HCT116 (cell line): ENCODE results near the gene MARVELD3. TPM values are rescaled to one million over a fixed set of nuclear protein-coding genes. Genes with fewer than 3 reads are reported as not detected.
"Not testable (repeated sequence)": the region's sequence is repeated elsewhere in the genome, so short reads cannot be mapped to it uniquely, and the experiment has no call there.

Experiments
- ATAC-seq: fragments of 200-7000 bp; cut with Tn5 transposase; 2 replicates; pipeline ENCODE4 v1.9.1; 2020; ENCODE audit warnings: mild to moderate bottlenecking, moderate library complexity
- BruUV-seq: library from RNA; stranded (reverse); fragments of 400-500 nt; replicated peaks from 2 replicates; lab custom pipeline; 2021; lab: Mats Ljungman, UMichigan
- CTCF ChIA-PET: fragments of 300-600 bp; sonication (Branson Sonifier 250); formaldehyde crosslinking; loops from one replicate; lab custom pipeline; 2021; ENCODE audit warnings: antibody characterized with exemption; lab: Charles Lee
- POLR2A ChIA-PET: fragments of 300-600, 350-600 bp; sonication (Branson Sonifier 250); formaldehyde crosslinking; loops from one replicate; lab custom pipeline; 2021; ENCODE audit warnings: antibody characterized with exemption; lab: Charles Lee
- RAD21 ChIA-PET, 2 experiments: fragments of 300-600 bp; sonication (Branson Sonifier 250); formaldehyde crosslinking; loops; one replicate each; lab custom pipeline; 2023; ENCODE audit warnings: low total read pairs in 2 of 2; ENCODE audit not compliant: uncharacterized antibody in 2 of 2, unreplicated experiment in 2 of 2, low non-redundant PET in 1 of 2; lab: Charles Lee
- DNase-seq: peaks from one replicate; pipeline ENCODE4 v3.0.0-alpha.2; 2010; ENCODE audit warnings: low read depth, low spot score
- H2AFZ ChIP-seq: fragments of 200-600 bp; shearing (Covaris generic), sonication (generic); 2 replicates; pipeline ENCODE4 v1.6.1; 2017; ENCODE audit warnings: low read depth, mixed run types, mixed read lengths, antibody characterized with exemption, low read length; ENCODE audit not compliant: poor library complexity, severe bottlenecking
- H3K27ac ChIP-seq: 2 replicates; pipeline ENCODE4 v1.5.1; 2012; ENCODE audit warnings: low read depth, low read length
- H3K27me3 ChIP-seq: fragments of 200-600 bp; sonication (generic); 2 replicates; pipeline ENCODE4 v1.6.1; 2016; ENCODE audit warnings: mixed run types, low read length, mixed read lengths; ENCODE audit not compliant: insufficient read depth
- H3K36me3 ChIP-seq, 2 experiments: fragments of 200-500 bp in 1 of 2; fragments of 200-600 bp in 1 of 2; sonication (Bioruptor generic) in 1 of 2; sonication (generic) in 1 of 2; 2 replicates each; pipeline versions ENCODE4 v1.5.1 to v1.6.1; 2014 to 2016; ENCODE audit warnings: low read length in 2 of 2, inconsistent platforms in 1 of 2, mixed read lengths in 1 of 2, mixed run types in 1 of 2; ENCODE audit not compliant: insufficient read depth in 2 of 2, control insufficient read depth in 1 of 2
- H3K4me1 ChIP-seq, 2 experiments: fragments of 200-600 bp in 1 of 2; sonication (generic) in 1 of 2; 2 replicates each; pipeline versions ENCODE4 v1.5.1 to v1.6.1; 2012 to 2017; ENCODE audit warnings: low read length in 2 of 2, inconsistent platforms in 1 of 2, mild to moderate bottlenecking in 1 of 2, mixed read lengths in 1 of 2, mixed run types in 1 of 2, moderate library complexity in 1 of 2; ENCODE audit not compliant: insufficient read depth in 2 of 2, control insufficient read depth in 1 of 2
- H3K4me2 ChIP-seq: fragments of 200-600 bp; sonication (generic); 2 replicates; pipeline ENCODE4 v1.6.1; 2017; ENCODE audit warnings: mixed run types, low read length, mixed read lengths
- H3K4me3 ChIP-seq, 2 experiments: fragments of 200-600 bp in 1 of 2; sonication (generic) in 1 of 2; replicated peaks in 1 of 2; 2 replicates each; pipeline ENCODE4 v1.5.1; 2011 to 2016; ENCODE audit warnings: low read length in 2 of 2, control low read depth in 1 of 2, low read depth in 1 of 2, mild to moderate bottlenecking in 1 of 2, mixed read lengths in 1 of 2, mixed run types in 1 of 2
- H3K79me2 ChIP-seq: fragments of 200-600 bp; sonication (generic); 2 replicates; pipeline ENCODE4 v1.6.1; 2017; ENCODE audit warnings: mild to moderate bottlenecking, mixed run types, low read length, moderate library complexity, mixed read lengths; ENCODE audit not compliant: insufficient read depth
- H3K9ac ChIP-seq: fragments of 200-600 bp; sonication (generic); 2 replicates; pipeline ENCODE4 v1.6.1; 2016; ENCODE audit warnings: low read length, mixed read lengths
- H3K9me2 ChIP-seq: fragments of 200-600 bp; sonication (generic), shearing (Covaris generic); 2 replicates; pipeline ENCODE4 v1.6.1; 2017; ENCODE audit warnings: mixed run types, mild to moderate bottlenecking, moderate library complexity; ENCODE audit not compliant: insufficient read depth
- H3K9me3 ChIP-seq, 2 experiments: fragments of 200-500 bp in 1 of 2; fragments of 200-600 bp in 1 of 2; sonication (Bioruptor generic) in 1 of 2; sonication (generic) in 1 of 2; 2 replicates each; pipeline ENCODE4 v1.6.1; 2014 to 2017; ENCODE audit warnings: low read length in 2 of 2, mixed read lengths in 2 of 2, inconsistent platforms in 1 of 2, low read depth in 1 of 2, mild to moderate bottlenecking in 1 of 2, mixed run types in 1 of 2, moderate library complexity in 1 of 2; ENCODE audit not compliant: control insufficient read depth in 1 of 2, insufficient read depth in 1 of 2
- H4K20me1 ChIP-seq: fragments of 200-600 bp; sonication (generic), shearing (Covaris generic); 2 replicates; pipeline ENCODE4 v1.6.1; 2017; ENCODE audit warnings: mixed run types, mild to moderate bottlenecking, moderate library complexity; ENCODE audit not compliant: insufficient read depth
- EZH2 ChIP-seq: fragments of 200-600 bp; sonication (generic); IDR thresholded peaks from 2 replicates; pipeline ENCODE4 v1.6.1; 2017; ENCODE audit warnings: antibody characterized with exemption, mixed run types
- EZH2phosphoT487 ChIP-seq: fragments of 200-600 bp; IDR thresholded peaks from 2 replicates; pipeline ENCODE4 v1.6.1; 2018; ENCODE audit warnings: antibody characterized with exemption, borderline replicate concordance
- FOSL1 ChIP-seq: IDR thresholded peaks from 2 replicates; pipeline ENCODE4 v1.6.1; 2012; ENCODE audit warnings: low read depth
- POLR2A ChIP-seq: IDR thresholded peaks from 2 replicates; pipeline ENCODE4 v1.7.0; 2011; ENCODE audit warnings: borderline replicate concordance; ENCODE audit not compliant: insufficient read depth, insufficient read length; ENCODE audit errors: extremely low read depth
- POLR2AphosphoS5 ChIP-seq: IDR thresholded peaks from 2 replicates; pipeline ENCODE4 v1.6.1; 2011; ENCODE audit warnings: mild to moderate bottlenecking, low read depth, low read length, moderate library complexity
- YY1 ChIP-seq: IDR thresholded peaks from 2 replicates; pipeline ENCODE4 v1.6.1; 2011; ENCODE audit warnings: low read length, low read depth, moderate library complexity, mild to moderate bottlenecking; ENCODE audit not compliant: insufficient replicate concordance; ENCODE audit errors: extremely low read depth
- ZFX ChIP-seq: fragments of 450-650 bp; IDR thresholded peaks from 2 replicates; pipeline ENCODE4 v1.6.1; 2017
- intact Hi-C: fragments of 100-400 bp; cut with micrococcal nuclease; formaldehyde crosslinking; loops from 2 replicates; pipeline ENCODE4 v1.10.0; 2022
- total RNA-seq: library from RNA; stranded (reverse); gene quantifications from one replicate; pipeline ENCODE4 v1.2.1, GENCODE V29; 2021; ENCODE audit not compliant: unreplicated experiment
- TF ChIP-seq, protein P1 (sequence below), 3 experiments: fragments of 200-600 bp in 1 of 3; sonication (generic) in 1 of 3; IDR thresholded peaks in 2 of 3; conservative IDR thresholded peaks in 1 of 3; 2 replicates each; pipeline ENCODE4 v1.5.1; 2012 to 2017; ENCODE audit warnings: low read depth in 2 of 3, low read length in 2 of 3, antibody characterized with exemption in 1 of 3, borderline replicate concordance in 1 of 3, control low read depth in 1 of 3, mild to moderate bottlenecking in 1 of 3, mixed read lengths in 1 of 3, mixed run types in 1 of 3, moderate library complexity in 1 of 3; ENCODE audit not compliant: insufficient read depth in 1 of 3

MARVELD3 gene
- total RNA-seq, 1 experiment from 2014 or later: 20.9 TPM

DNA sequence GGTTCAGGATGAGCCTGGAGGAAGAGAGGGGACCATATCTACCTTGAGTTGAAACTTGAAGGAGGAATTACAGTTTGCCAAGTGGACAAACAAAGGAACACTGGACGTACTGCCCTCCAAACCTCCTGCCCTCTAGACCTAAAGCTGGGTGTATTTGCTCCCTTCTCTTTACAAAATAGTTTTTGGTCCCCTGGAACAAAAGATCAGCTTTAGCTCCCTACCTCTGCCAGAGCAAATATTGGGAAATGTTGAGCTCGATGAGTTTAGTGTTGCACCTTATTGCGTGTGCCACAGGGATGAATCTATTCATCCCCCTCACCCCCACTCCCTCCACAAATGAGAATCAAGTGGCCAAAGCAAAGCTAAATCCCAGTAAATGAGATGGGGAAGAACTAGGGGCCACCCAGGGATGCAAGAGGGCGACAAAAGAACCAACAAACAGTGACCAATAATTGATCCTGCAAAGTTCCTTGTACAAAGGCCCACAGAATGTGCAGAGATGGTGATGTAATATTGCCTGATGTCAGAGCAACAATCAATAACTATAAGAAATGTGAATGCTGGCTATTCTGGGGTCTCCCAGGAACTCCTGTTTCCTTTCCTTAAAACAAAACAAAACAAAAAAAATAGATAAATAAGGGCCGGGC is 31.9 kb upstream of the MARVELD3 start:
- H3K9ac ChIP-seq: no peak overlapping the region
- no peaks in the 10 kb centered on the region for H3K9me3 ChIP-seq
- H2AFZ ChIP-seq: no peak overlapping the region
- DNase-seq: no peak
- no peak for TF ChIP-seq POLR2AphosphoS5
- no peak for TF ChIP-seq EZH2
- TF ChIP-seq ZFX: no peak
- TF ChIP-seq, protein P1, sequence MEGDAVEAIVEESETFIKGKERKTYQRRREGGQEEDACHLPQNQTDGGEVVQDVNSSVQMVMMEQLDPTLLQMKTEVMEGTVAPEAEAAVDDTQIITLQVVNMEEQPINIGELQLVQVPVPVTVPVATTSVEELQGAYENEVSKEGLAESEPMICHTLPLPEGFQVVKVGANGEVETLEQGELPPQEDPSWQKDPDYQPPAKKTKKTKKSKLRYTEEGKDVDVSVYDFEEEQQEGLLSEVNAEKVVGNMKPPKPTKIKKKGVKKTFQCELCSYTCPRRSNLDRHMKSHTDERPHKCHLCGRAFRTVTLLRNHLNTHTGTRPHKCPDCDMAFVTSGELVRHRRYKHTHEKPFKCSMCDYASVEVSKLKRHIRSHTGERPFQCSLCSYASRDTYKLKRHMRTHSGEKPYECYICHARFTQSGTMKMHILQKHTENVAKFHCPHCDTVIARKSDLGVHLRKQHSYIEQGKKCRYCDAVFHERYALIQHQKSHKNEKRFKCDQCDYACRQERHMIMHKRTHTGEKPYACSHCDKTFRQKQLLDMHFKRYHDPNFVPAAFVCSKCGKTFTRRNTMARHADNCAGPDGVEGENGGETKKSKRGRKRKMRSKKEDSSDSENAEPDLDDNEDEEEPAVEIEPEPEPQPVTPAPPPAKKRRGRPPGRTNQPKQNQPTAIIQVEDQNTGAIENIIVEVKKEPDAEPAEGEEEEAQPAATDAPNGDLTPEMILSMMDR (IDR thresholded peaks at IDR 0.05 in 2 of 3, conservative IDR thresholded peaks at IDR 0.05 in 1 of 3; ENCODE audit: borderline replicate concordance in 1 of 3, insufficient read depth in 1 of 3, low read depth in 2 of 3, low read length in 2 of 3): no peak
- no peak for TF ChIP-seq POLR2A
- no peak for TF ChIP-seq EZH2phosphoT487
- no peak for TF ChIP-seq YY1
- no peak for TF ChIP-seq FOSL1
- H3K4me3 ChIP-seq: no peak overlapping the region
- no peak overlapping the region for H3K4me2 ChIP-seq
- H3K9me2 ChIP-seq: no peaks in the 10 kb centered on the region
- ChIA-PET CTCF (interaction anchor here (1.9 kb wide), 1 partner anchor 17 kb away, joined by 6 read pairs; no protein-coding TSS in a partner anchor), RAD21 (no interaction called here), POLR2A (no interaction called here)
- no peaks in the 10 kb centered on the region for H3K4me1 ChIP-seq
- no peaks in the 10 kb centered on the region for H3K36me3 ChIP-seq
- intact Hi-C loops: no loop called here
- no peak overlapping the region for H3K27ac ChIP-seq
- no peak for ATAC-seq
- H3K27me3 ChIP-seq: peaks cover 4% of the 10 kb centered on the region; the same call in 1 of the 2 replicates
- no TSS peak for BruUV-seq
- no peaks in the 10 kb centered on the region for H3K79me2 ChIP-seq
- H4K20me1 ChIP-seq: no peaks in the 10 kb centered on the region

DNA sequence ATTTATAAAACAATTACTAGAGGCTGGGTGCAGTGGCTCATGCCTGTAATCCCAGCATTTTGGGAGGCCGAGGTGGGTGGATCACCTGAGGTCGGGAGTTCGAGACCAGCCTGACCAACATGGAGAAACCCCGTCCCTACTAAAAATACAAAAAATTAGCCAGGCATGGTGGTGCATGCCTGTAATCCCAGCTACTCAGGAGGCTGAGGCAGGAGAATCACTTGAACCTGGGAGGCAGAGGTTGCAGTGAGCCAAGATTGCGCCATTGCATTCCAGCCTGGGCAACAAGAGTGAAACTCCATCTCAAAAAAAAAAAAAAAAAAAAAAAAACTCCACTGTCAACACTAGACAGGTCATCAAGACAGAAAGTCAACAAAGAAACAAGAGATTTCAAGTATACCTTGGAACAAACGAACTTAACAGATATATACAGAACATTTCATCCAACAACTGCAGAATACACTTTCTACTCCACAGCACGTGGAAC is 30.6 kb upstream of the MARVELD3 start:
- DNase-seq, H3K27me3 ChIP-seq, H3K9me3 ChIP-seq, POLR2A ChIA-PET, H3K79me2 ChIP-seq, BruUV-seq, H2AFZ ChIP-seq, H3K9me2 ChIP-seq, H3K4me3 ChIP-seq, H3K4me1 ChIP-seq, RAD21 ChIA-PET, H3K27ac ChIP-seq, H3K4me2 ChIP-seq, ATAC-seq, H3K36me3 ChIP-seq, H3K9ac ChIP-seq, intact Hi-C loops, H4K20me1 ChIP-seq: not testable (repeated sequence)
- CTCF ChIA-PET: interaction anchor here (1.9 kb wide), 1 partner anchor 15 kb away, joined by 6 read pairs; no protein-coding TSS in a partner anchor

DNA sequence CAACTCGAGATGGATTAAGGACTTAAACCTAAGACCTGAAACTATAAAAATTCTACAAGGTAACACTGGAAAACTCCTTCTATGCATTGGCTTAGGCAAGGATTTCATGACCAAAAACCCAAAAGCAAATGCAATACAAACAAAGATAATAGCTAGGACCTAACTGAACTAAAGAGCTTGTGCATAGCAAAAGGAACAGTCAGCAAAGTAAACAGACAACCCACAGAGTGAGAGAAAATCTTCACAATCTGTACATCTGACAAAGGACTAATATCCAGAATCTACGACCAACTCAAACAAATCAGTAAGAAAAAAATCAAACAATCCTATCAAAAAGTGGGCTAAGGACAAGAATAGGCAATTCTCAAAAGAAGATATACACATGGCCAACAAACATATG is 27.6 kb upstream of the MARVELD3 start:
- POLR2A ChIA-PET, H3K27ac ChIP-seq, H3K9ac ChIP-seq, H3K4me2 ChIP-seq, H3K79me2 ChIP-seq, H2AFZ ChIP-seq, H3K27me3 ChIP-seq, H3K36me3 ChIP-seq, H4K20me1 ChIP-seq, RAD21 ChIA-PET, ATAC-seq, DNase-seq, H3K4me3 ChIP-seq, intact Hi-C loops, H3K9me2 ChIP-seq, H3K9me3 ChIP-seq, BruUV-seq, H3K4me1 ChIP-seq: not testable (repeated sequence)
- CTCF ChIA-PET: interaction anchor here (3.2 kb wide), 1 partner anchor 13 kb away, joined by 11 read pairs; no protein-coding TSS in a partner anchor
